NCI-H2227 (cell line): ENCODE results near the gene COX5A.
"Not testable (repeated sequence)": the region's sequence is repeated elsewhere in the genome, so short reads cannot be mapped to it uniquely, and the experiment has no call there.

Experiments used
- DNase-seq: peaks from one replicate; lab custom pipeline; 2025; ENCODE audit not compliant: unreplicated experiment; lab: John Stamatoyannopoulos, UW

Gene COX5A

DNA sequence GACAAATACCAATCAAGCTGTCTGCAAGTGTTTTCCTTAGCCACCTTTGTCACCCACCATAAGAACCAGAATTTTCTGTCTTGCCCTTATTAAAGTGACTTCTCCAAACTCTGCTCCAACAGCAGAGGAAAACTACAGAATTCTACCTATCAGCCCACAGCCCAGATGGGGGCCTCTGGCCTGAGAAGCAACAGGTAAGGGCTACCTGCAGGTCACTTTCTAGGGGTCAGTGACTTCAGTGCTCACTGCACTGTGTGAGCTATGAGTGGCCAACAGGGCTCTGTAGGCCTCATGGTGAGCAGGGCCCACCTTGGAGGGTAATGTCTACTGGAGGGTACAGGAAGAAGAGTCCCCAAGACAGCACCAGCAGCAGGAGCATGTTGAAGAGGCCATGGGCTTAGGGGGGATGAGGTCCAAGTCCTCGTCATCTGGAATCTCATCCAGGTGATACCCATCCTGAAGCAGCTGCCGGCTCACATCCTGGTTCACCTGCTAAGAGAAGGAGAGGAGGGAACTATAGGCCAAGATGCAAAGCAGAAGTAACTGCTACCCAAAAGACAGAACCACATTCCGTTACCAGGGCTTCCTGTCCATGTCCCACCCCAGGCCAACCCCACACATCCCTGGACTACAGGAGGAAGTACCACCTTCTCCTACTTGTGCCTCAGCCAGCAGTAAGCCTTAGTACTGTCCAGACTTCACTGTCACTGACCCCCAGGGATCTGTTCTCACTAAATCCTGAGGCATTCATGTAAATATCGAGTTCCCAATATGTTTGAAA is 35.4 kb downstream of the COX5A start:
- no peak for DNase-seq

DNA sequence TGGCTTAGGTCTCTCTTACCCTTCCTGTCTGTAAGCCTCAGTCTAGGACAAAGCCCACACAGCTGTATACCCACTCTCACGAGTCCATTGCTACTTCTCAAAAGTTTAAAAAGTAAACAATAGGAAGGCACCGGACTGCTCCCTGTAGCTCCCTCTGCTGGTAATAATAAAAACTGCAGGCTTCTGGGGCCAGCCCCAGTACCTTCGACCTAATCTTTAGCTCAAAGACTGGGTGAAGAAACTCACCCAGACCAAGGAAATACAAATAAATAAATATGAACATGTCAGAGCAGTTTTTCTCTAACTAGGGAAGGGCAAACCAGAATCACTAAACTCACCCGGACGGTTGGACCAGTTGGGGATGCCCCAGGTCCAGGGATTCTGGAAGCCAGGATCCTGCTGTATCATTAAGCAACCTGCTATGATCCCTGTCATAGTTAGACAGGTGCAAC is 36.2 kb downstream of the COX5A start:
- DNase-seq = peak; percentile 39

DNA sequence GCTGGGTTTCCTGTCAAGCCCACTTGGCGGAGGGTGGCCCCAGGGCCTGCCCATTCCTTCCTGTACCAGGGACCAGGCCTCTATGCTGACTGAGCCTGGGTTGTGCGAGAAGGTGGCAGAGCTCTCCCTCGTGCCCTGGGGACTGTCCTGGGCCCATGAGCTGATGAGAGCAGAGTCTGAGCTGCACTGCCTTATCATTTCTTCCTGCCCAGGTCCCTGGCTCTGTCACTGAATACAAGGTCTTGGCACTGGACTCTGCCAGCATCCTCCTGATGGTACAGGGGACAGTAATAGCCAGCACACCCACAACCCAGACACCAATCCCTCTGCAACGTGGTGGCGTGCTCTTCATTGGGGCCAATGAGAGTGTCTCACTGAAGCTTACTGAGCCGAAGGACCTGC is 40.6 kb downstream of the COX5A start:
- DNase-seq = no peak

DNA sequence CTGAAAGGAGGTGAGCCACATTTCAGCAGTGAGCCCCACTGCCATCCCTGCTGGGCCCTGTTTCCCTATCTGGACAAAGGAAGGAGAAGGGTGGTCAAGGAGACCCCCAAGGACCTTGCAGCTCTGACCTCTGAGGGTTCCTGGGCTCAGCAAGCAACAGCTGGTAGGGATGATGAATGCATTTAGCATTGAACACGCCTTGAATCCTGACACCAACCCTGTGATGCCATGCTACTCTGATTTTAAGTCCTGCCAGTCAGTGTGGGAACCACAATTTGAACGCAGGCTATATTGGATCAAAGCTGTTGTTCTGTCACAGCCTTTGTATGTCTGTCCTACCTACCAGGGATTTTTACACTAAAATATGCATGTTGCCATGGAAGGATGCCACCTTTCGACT is 41.6 kb downstream of the COX5A start:
- no peak for DNase-seq

DNA sequence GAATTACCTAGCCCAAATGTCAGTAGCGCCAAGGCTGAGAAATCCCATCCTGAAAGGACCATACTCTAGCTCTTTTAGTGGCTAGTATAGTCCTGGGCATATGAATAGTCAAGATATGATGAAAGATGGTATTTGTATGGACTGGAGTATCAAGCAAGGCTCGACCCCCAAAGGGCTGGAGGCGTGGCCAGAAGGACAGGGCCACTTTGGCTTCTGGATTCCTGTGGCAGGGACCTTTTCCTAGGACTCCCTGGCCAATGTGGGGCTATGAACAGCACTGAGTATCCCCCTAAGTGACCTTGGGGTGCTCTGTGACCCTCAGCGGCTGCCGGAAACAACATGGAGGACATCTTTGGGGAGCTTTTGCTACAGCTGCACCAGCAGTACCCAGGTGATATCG is 42.0 kb downstream of the COX5A start:
- DNase-seq = no peak

DNA sequence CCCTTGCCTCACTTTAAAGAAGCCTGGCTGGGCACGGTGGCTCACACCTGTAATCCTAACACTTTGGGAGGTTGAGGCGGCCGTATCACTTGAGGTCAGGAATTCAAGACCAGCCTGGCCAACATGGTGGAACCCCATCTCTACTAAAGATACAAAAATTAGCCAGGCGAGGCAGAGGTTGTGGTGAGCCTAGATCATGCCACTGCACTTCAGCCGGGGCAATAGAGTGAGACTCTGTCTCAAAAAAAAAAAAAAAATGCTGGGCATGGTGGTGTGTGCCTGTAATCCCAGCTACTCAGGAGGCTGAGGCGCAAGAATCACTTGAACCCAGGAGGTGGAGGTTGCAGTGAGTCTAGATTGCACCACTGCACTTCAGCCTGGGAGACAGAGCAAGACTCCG is 43.5 kb downstream of the COX5A start:
- DNase-seq = not testable (repeated sequence)

DNA sequence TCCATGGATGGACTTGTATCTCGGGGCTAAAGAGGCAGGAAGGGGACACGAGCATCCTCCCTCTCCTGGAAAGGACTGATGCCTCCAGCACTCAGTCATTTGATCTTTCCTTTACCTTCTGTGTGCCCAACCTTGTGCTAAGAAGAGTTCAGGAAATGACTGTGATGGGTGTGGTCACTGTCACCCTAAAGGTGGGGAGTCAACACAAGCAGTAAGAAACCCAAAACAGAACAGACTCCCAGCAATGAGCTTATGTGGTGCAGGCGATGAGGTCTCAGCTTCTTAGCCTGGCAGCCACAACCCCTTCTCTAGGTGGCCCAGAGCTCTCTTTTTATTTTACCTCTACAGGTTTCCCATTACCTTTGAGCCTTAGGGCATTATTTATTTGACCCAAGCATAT is 44.2 kb downstream of the COX5A start:
- no peak for DNase-seq

DNA sequence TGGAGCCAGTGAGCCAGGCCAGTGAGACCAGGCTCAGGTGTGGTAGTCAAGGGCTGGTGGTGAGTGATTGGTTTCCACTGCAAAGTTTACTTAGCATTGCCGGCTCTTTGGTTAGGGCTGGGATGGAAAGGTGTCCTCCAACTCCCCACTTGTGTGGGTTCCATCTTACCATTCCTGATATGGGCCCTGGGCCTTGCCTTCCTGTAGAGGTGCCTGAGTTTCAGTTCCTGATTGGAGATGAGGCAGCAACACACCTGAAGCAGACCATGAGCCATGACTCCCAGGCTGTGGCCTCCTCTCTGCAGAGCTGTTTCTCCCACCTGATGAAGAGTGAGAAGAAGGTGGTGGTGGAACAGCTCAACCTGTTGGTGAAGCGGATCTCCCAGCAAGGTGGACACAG is 44.9 kb downstream of the COX5A start:
- DNase-seq = no peak

DNA sequence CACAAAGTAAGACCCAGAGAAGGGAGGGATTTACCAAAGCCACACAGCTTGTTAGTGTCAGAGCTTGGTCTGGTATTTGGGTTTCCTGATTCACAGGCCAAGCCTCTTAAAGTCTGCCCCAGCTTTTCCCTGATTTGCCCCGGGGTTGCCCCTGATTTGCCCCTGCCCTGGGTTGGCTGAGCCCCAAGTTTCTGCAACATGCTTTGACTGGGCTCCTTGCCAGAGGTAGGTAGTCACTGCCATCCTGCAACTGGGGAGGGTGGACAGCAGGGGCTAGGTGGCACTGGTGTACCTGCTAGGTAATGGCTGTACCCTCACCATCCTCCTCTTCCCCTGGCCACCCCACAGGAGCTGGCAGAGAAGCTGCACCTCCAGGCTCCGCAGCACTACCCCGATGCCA is 45.6 kb downstream of the COX5A start:
- DNase-seq = no peak

DNA sequence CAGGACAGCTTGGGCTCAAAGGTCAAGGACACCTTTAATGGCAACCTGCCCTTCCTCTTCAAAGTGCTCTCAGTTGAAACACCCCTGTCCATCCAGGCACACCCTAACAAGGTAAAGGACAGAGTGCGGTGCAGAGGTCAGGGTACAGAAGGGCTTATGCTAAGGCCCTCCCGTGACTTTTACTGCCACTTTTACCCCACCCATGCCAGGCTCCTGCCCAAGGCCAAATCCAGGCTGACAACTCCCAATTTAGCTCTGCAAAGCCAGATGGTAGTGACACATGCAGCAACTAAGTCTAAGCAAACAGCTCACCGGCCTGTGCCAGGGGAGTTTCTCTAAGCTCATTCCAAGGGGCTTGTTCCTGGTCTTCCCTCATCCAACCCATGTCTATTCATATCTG is 46.4 kb downstream of the COX5A start:
- no peak for DNase-seq

DNA sequence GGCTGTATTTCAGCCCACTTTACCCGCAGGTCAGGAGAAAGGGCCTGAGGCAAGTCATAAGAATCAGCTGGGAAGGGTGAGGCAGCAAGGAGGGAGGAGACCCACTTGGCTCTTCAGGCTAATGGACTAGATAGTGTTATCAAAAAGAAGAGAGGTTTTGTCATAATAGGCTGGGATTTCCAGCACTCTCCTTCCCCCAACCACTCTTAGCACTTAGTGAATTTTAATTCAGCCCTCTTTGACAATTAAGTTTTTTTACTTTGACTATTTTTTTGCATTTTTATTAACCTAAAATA is 47.3 kb downstream of the COX5A start:
- no peak for DNase-seq

DNA sequence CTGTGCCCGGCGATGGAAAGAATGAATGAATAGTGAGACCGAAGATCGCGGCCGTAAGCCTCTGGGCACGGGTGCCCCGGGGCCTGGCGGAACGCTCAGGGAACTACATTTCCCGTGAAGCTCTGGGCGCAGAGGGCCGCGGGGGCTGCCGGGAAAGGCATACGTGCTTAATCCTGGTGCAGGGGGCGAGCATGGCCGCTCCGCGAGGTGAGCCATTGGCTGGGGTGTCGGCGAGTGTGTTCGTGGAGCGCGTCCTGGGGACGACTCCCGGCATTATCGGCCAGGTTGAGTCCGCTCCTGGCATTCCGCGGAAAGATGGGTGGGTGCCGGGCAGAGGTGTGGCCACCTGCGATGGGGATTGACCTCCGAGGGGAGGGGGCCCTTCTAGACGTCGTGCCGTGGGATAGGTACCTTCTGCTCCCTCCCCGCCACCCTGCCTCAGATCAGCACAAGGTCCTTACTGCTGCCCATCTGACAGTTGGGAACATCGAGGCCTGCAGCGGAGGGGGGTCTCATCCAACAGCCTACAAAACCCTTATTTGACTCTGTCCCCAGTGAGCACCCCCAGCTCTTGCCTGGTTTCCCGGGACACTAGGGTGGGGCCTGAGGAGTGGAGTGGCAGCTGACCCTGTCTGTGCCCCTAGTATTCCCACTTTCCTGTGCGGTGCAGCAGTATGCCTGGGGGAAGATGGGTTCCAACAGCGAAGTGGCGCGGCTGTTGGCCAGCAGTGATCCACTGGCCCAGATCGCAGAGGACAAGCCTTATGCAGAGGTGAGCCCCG is 47.8 kb downstream of the COX5A start, which contains the start of gene MPI:
TSS of gene MPI (plus strand) at position 160 of the 782 bp plus-strand sequence. CDS start at position 192, 32 bp downstream.
- peak; percentile 86 for DNase-seq

DNA sequence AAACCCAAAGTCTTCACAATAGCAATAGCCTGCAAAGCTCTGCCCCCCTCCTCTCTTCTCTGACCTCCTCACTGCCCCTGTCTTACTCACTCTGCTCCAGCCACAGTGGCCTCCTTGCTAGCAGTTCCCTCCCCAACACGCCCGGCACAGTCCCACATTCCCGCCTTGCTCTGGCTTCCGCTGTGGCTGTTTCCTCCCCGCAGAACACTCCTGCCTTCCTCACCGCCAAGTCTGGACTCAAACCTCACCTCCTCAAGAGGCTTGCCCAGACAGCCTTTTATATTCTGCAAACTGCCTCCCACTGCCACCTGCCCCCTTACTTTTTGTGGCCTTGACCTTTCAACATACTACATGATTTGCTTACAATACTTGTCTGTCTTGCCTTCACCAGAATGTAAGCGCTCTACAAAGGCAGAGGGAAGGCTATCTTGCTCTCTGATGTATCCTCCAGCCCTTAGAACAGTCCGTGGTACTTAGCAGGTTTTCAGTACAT is 48.4 kb downstream of the COX5A start:
- DNase-seq = peak; percentile 30

DNA sequence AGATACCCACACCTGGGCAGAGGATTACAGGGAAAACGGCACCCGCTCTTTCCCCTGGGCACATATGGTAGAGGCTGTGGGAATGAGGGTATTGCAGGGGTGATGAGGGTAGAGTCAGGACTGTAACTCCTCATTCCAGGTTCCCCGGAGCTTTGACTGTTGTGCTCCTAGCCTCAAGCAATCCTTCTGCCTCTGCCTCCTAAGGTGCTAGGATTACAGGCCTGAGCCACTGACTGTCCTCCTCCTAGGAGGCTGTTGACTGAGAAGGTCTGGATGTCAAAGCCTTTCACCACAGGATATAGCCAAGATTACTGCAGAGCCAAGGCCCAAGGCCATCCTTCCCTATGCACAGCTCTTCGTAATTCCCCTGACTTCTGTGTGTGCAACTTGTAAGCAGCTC is 49.2 kb downstream of the COX5A start:
- DNase-seq = no peak

DNA sequence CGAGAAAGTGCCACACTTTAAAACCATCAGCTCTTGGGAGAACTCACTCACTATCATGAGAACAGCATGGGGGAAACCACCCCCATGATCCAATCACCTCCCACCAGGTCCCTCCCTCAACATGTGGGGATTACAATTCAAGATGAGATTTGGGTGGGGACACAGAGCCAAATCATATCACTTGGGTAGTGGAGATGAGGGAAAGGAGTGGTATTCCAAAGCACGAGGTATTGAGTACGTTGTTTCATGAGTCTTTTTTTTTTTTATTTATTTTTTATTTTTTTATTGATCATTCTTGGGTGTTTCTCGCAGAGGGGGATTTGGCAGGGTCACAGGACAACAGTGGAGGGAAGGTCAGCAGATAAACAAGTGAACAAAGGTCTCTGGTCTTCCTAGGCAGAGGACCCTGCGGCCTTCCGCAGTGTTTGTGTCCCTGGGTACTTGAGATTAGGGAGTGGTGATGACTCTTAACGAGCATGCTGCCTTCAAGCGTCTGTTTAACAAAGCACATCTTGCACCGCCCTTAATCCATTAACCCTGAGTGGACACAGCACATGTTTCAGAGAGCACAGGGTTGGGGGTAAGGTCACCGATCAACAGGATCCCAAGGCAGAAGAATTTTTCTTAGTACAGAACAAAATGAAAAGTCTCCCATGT is 50.2 kb downstream of the COX5A start:
- not testable (repeated sequence) for DNase-seq

DNA sequence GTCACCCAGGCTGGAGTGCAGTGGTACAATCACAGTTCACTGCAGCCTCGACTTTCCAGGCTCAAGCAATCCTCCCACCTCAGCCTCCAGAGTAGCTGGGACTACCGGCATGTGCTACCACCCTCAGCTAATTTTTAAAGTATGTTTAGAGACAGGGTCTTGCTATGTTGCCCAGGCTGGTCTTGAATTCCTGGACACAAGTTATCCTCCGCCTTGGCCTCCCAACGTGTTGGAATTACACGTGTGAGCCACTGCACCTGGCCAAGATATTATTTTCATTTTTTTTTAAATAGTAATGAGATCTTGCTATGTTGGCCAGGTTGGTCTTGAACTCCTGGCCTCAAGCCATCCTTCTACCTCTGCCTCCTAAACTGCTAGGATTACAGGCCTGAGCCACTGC is 52.4 kb downstream of the COX5A start:
- DNase-seq = no peak

DNA sequence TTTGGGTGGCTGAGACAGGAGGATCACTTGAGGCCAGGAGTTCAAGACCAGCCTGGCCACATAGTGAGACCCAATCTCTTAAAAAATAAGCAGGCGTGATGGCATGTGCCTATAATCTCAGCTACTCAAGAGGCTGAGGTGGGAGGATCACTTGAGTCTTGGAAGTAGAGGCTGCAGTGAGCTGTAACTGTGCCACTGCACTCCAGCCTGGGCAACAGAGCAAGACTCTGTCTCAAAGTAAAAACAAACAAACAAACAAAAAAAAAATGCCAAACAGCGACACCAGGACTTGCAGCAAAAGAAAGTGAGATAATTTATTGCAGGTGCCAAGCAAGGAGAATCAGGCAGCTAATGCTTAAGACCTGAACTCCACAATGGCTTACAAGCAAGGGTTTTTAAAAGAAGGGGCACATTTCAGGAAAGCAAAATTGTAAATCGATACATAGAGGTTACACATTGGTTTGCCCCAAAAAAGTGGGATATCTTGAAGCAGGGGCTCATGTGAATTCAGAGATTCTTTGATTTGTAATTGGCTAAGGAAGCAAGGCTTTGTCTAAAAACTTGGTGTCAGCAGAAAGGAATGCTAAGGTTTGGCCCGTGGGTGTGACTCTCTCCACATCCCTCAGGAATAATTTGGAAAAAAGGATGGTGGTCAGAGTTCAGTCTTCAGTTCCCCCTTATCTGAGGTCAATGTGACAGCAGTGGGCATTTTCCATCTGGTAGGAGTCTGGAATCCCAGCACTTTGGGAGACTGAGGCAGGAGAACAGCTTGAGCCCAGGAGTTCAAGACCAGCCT is 53.2 kb downstream of the COX5A start:
- DNase-seq = no peak

DNA sequence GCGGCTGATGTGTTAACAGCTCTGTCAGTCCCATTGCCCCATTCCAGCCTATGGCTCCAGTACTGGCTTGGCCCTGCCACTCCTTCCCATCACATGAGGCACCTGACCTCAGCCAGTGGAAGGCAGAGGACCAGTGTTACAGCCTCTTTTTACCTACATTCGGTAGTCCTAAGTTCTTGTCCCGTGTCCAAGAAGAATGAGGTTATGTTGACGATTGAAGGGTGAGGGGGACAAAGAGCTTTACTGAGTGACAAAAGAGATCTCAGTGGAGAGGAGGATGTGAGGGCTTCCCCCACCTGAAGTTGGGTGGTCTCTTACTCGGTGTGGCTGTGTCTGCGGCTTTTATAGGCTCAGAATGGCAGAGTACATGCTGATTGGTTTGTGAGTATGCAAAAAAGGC is 55.3 kb downstream of the COX5A start:
- DNase-seq = no peak

DNA sequence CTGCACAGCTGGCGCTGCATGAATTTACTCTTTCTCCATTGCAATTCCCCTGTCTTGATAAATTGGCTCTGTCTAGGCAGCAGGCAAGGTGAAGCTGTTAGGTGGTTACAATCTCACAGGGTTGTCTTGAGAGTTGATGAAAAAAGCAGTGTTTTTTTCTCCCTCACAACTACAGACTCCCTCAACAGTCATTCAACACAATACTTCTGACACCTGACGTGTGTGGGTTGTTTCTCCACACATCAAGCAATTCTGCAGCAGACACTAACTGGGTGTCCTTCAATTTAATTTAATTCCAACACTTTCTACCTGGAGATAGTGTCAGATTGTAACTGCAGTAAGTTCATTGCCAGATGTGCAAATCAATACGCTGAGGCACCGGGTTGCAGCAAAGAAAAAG is 59.6 kb downstream of the COX5A start:
- DNase-seq = no peak

DNA sequence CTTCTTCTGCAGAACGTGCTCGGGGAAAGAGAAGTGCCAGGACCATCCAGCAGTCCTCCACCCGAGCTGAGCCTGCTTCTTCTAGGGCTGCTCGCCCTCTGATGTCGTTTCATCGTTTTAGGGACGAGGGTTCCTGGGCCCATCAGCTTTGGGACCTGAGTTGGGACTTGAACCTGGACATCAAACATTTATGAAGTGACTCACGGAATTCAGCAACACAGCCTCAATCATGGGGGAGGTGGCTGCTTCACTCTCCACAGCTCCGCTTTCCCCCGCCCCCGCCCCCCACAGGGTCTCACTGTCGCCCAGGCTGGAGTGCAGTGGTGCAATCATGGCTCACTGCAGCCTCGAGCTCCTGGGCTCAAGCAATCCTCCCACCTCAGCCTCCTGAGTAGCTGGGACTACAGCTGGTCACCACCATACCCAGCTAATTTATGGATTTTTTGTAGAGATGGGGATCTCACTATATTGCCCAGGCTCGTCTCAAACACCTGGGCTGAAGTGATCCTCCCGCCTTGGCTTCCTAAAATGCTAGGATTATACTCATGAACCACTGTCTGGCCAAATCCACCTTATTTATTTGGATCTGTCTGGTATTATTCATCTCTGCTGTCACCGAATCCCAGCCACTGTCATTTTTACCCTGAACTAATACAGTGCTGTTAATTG is 64.0 kb downstream of the COX5A start:
- DNase-seq = peak; percentile 29
